Osteocyte (in vitro differentiated cells): Measurements from ENCODE around the gene SDS. TPM values are rescaled to one million over a fixed set of nuclear protein-coding genes. Genes with fewer than 3 reads are reported as not detected.

Experiments
- DNase-seq: peaks from one replicate; pipeline ENCODE4 v3.0.0; 2021; ENCODE audit warnings: mixed read lengths; ENCODE audit not compliant: unreplicated experiment; ENCODE audit errors: extremely low spot score
- H3K27ac Mint-ChIP-seq: one replicate; pipeline ENCODE4 v1.8.0; 2021; ENCODE audit warnings: mild to moderate bottlenecking, mixed read lengths; ENCODE audit not compliant: unreplicated experiment
- H3K27me3 Mint-ChIP-seq: one replicate; pipeline ENCODE4 v1.8.0; 2021; ENCODE audit warnings: mixed read lengths; ENCODE audit not compliant: unreplicated experiment
- H3K36me3 Mint-ChIP-seq: one replicate; pipeline ENCODE4 v1.8.0; 2021; ENCODE audit warnings: mixed read lengths; ENCODE audit not compliant: unreplicated experiment
- H3K4me1 Mint-ChIP-seq: one replicate; pipeline ENCODE4 v1.8.0; 2021; ENCODE audit warnings: mixed read lengths; ENCODE audit not compliant: unreplicated experiment
- H3K4me3 Mint-ChIP-seq: one replicate; pipeline ENCODE4 v1.8.0; 2021; ENCODE audit warnings: mild to moderate bottlenecking, moderate library complexity, mixed read lengths; ENCODE audit not compliant: unreplicated experiment
- H3K9me3 Mint-ChIP-seq: one replicate; pipeline ENCODE4 v1.8.0; 2021; ENCODE audit warnings: mixed read lengths; ENCODE audit not compliant: unreplicated experiment
- CTCF ChIP-seq: fragments of 200-600 bp; sonication (generic); IDR thresholded peaks from 2 replicates; pipeline ENCODE4 v1.5.0; 2021; ENCODE audit warnings: antibody characterized with exemption, mild to moderate bottlenecking, moderate library complexity
- total RNA-seq: library from RNA; stranded (reverse); gene quantifications from 2 replicates; pipeline ENCODE4 v1.2.1, GENCODE V29; 2021

SDS gene
- total RNA-seq, 1 donor from 2014 or later: not detected

DNA sequence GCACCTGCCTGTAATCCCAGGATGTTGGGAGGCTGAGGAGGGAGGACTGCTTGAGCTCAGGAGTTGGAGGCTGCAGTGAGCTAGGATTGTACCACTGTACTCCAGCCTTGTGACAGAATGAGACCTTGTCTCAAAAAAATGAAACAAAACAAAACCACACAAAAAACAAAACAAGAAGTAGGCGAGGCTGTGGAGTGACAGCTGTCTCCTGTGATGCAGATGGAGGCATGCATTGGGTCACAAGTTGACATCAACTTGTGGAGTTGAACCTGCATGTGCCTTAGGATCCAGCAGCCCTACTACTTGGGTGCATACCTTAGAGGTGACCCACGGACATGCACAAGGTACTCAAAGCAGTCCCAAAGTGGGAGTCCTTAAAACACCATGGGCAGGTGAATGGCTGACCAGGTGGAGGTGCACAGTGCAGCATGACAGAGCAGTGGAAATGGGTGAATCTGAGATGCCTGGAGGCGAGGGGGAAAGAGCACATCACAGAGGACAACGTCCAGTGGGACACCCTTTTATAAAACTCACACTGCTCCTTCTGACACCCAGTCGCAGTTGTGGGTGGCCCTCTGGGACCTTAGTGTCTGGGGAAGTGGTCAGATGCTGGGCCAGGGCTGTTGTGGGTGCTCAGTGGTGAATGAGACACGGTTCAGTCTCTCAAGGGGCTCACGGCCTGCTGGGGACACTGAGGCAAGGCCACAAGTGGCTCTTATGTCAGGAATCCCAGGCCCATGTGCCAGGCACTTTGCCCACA, 32.6 kb downstream of the SDS start:
- H3K27ac Mint-ChIP-seq: no peak overlapping the region
- peaks cover 18% of the 10 kb centered on the region for H3K36me3 Mint-ChIP-seq
- H3K4me3 Mint-ChIP-seq: no peak overlapping the region
- peaks cover 2% of the 10 kb centered on the region for H3K4me1 Mint-ChIP-seq
- no peak for DNase-seq
- H3K9me3 Mint-ChIP-seq: no peaks in the 10 kb centered on the region
- TF ChIP-seq CTCF: no peak
- no peaks in the 10 kb centered on the region for H3K27me3 Mint-ChIP-seq

DNA sequence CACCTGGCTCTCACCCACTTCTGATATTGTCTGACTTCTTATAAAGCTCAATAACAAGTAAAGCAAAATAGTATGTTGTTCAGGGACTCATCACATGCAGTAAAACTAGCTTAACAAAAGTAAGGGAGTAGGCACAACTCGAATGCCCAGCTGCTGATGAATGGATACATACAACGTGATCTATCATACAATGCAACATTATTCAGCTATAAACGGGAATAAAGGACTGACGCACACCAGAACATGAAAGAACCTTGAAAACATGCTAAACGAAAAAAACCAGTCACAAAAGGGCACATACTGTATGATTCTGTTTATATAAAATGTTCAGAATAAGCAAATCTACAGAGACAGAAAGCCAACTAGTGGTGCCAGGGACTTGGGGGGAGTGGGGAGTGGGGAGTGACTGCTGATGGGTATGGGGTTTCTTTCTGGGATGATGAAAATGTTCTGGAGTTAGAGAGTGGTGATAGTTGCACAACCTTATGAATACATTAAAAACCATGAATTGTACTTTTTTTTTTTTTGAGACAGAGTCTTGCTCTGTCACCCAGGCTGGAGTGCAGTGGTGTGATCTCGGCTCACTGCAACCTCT, 34.2 kb downstream of the SDS start:
- no peaks in the 10 kb centered on the region for H3K9me3 Mint-ChIP-seq
- peaks cover 13% of the 10 kb centered on the region for H3K36me3 Mint-ChIP-seq
- H3K27me3 Mint-ChIP-seq: no peaks in the 10 kb centered on the region
- H3K4me1 Mint-ChIP-seq: peaks cover 2% of the 10 kb centered on the region
- no peak for TF ChIP-seq CTCF
- H3K27ac Mint-ChIP-seq: no peak overlapping the region
- no peak for DNase-seq
- no peak overlapping the region for H3K4me3 Mint-ChIP-seq

DNA sequence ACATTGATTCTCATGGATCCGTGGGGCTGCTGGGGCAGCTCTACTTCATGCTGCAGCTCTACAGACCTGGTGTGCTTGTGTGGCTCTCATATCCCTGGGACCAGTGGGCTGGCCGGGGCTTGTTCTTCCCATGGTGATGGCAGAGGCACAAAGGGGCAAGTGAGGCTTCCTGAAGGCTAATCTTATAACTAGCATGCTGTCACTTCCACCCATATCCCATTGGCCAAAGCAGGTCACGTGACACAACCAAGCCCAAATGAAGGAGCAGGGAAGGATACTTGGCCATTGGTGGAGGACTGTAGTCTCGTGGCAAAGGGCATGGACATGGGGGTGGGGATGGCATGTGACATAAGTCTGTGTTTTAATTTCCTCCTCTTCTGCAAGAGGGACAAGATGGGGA, 35.4 kb downstream of the SDS start:
- Mint-ChIP-seq H3K36me3 (peaks cover 10% of the 10 kb centered on the region), H3K4me1 (peaks cover 2% of the 10 kb centered on the region), H3K9me3 (no peaks in the 10 kb centered on the region), H3K27me3 (no peaks in the 10 kb centered on the region), H3K4me3 (no peak overlapping the region), H3K27ac (no peak overlapping the region)
- no peak for TF ChIP-seq CTCF
- no peak for DNase-seq

GRCh38 chr12:113366827-113367226, 36.9 kb downstream of the SDS start:
- H3K27ac Mint-ChIP-seq: no peak overlapping the region
- no peak for TF ChIP-seq CTCF
- peaks cover 11% of the 10 kb centered on the region for H3K36me3 Mint-ChIP-seq
- H3K4me1 Mint-ChIP-seq: peaks cover 2% of the 10 kb centered on the region
- DNase-seq: no peak
- no peaks in the 10 kb centered on the region for H3K9me3 Mint-ChIP-seq
- H3K4me3 Mint-ChIP-seq: no peak overlapping the region
- H3K27me3 Mint-ChIP-seq: no peaks in the 10 kb centered on the region

DNA sequence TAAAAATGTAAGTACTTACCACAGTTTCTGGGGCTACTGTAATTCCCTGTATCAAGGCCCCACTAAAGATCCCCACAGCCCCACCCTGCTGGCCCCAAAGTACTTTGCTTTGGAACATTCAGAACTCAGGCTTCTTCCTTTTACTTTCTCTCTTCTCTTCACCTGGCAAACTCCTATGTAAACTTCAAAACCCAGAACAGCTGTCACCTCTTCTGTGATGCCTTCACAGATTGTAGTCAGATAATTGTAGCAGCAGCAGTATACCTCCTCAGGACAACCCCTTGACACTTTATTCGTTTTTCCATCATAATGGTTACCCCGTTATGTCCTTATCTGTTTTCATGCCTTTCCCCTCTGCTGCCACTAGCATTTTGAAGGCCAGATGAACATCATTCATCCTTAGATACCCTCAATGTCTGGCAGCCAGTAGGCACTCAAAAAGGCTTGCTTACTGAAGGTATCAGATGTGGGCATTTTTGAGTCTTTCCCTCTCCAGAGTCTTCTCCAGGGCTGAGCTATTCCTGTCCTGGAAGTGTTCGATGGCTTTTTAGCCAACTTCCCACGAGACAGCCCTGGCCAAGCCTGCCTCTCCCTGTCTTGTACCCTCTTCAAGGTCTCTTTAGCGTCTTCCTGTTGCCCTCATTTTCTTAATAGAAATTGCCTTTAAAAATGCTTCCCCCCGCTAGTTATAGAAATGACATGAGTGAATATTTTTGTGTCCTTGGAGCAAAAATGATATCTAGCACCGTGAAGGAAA, 37.9 kb downstream of the SDS start:
- no peaks in the 10 kb centered on the region for H3K27me3 Mint-ChIP-seq
- H3K4me3 Mint-ChIP-seq: no peak overlapping the region
- peaks cover 2% of the 10 kb centered on the region for H3K4me1 Mint-ChIP-seq
- H3K27ac Mint-ChIP-seq: no peak overlapping the region
- H3K9me3 Mint-ChIP-seq: no peaks in the 10 kb centered on the region
- DNase-seq: no peak
- no peak for TF ChIP-seq CTCF
- peaks cover 11% of the 10 kb centered on the region for H3K36me3 Mint-ChIP-seq
